H1 (cell line): Measurements from ENCODE around the gene SLC7A14. TPM values are rescaled to one million over a fixed set of nuclear protein-coding genes. Genes with fewer than 3 reads are reported as not detected.

Experiments used
- BRCA1 ChIP-seq: IDR thresholded peaks from 2 replicates; pipeline ENCODE4 v1.6.1; 2012; ENCODE audit warnings: low read depth, low read length, improper control_type of control experiment
- CBX8 ChIP-seq: fragments of 300-800, 300-1000 bp; sonication (generic); IDR thresholded peaks from 2 replicates; pipeline ENCODE4 v1.7.1; 2016; ENCODE audit warnings: low read depth, low read length, borderline replicate concordance
- CTBP2 ChIP-seq: IDR thresholded peaks from 2 replicates; pipeline ENCODE4 v1.7.0; 2011; ENCODE audit warnings: borderline replicate concordance, mild to moderate bottlenecking, moderate library complexity, mixed read lengths, low read length; ENCODE audit not compliant: insufficient read depth, insufficient read length
- E2F6 ChIP-seq: IDR thresholded peaks from 2 replicates; pipeline ENCODE4 v1.6.1; 2012; ENCODE audit warnings: inconsistent platforms
- NRF1 ChIP-seq: IDR thresholded peaks from 2 replicates; pipeline ENCODE4 v1.6.1; 2011; ENCODE audit warnings: mild to moderate bottlenecking, low read depth, low read length, improper control_type of control experiment
- RFX5 ChIP-seq: IDR thresholded peaks from 2 replicates; pipeline ENCODE4 v1.6.1; 2011; ENCODE audit warnings: low read depth, low read length, improper control_type of control experiment, borderline replicate concordance
- polyA plus RNA-seq, 7 experiments: library from polyadenylated mRNA; depleted of rRNA in 3 of 7; stranded (reverse) in 5 of 7; unstranded in 2 of 7; fragments of >200 nt in 5 of 7; fragments of 200-250 nt in 2 of 7; gene quantifications; 1 replicate in 5 of 7; 2 replicates in 1 of 7; 4 replicates in 1 of 7; pipeline versions ENCODE4 v1.2.1 to v1.2.3, GENCODE V29; 2011 to 2013; ENCODE audit warnings: missing spikeins in 2 of 7, mixed read lengths in 2 of 7
- total RNA-seq: library from RNA; stranded (reverse); fragmentation: NEBNext Ultra II Directional; extraction: Animal tissue kit (Norgen Biotek cat#: 25700); gene quantifications from 2 replicates; pipeline ENCODE4 v1.2.1, GENCODE V29; 2021

Gene SLC7A14
- total and polyA plus RNA-seq, 2 of the 8 experiments (the other 6 are each of a cell fraction or from before 2014, with no cell fraction given): 0.21 to 0.95 TPM

- TF ChIP-seq BRCA1 (no peak), NRF1 (no peak), RFX5 (no peak), E2F6 (no peak), CTBP2 (no peak), CBX8 (no peak)
Measured at GRCh38 chr3:170579646-170580045, 6.2 kb downstream of the SLC7A14 start (continued).
